PFSK-1 (cell line): ENCODE measurements around the gene KIAA0232.

Experiments used
- FOXP2 ChIP-seq: optimal IDR thresholded peaks from 2 replicates; pipeline ENCODE3; 2011; ENCODE audit warnings: borderline replicate concordance, control low read depth, inconsistent platforms; ENCODE audit not compliant: insufficient read depth; ENCODE audit errors: extremely low read length, extremely low read depth
- POLR2AphosphoS5 ChIP-seq: IDR thresholded peaks from 2 replicates; pipeline ENCODE4 v1.6.1; 2012; ENCODE audit warnings: low read depth, mild to moderate bottlenecking, control low read depth, low read length, moderate library complexity
- SIN3A ChIP-seq: IDR thresholded peaks from 2 replicates; pipeline ENCODE4 v1.6.1; 2012; ENCODE audit warnings: mild to moderate bottlenecking, low read length, moderate library complexity, borderline replicate concordance; ENCODE audit not compliant: insufficient read depth
- TAF1 ChIP-seq: IDR thresholded peaks from 2 replicates; pipeline ENCODE4 v1.6.1; 2012; ENCODE audit warnings: low read length, control low read depth, borderline replicate concordance; ENCODE audit not compliant: insufficient read depth
- TF ChIP-seq, protein P1 (sequence below), 2 experiments: IDR thresholded peaks; 2 replicates each; pipeline versions ENCODE4 v1.6.1 to v1.8.0; 2011 to 2012; ENCODE audit warnings: low read depth in 2 of 2, low read length in 2 of 2, control low read depth in 1 of 2, inconsistent platforms in 1 of 2, mild to moderate bottlenecking in 1 of 2, moderate library complexity in 1 of 2; ENCODE audit not compliant: insufficient read depth in 1 of 2

Gene KIAA0232

DNA sequence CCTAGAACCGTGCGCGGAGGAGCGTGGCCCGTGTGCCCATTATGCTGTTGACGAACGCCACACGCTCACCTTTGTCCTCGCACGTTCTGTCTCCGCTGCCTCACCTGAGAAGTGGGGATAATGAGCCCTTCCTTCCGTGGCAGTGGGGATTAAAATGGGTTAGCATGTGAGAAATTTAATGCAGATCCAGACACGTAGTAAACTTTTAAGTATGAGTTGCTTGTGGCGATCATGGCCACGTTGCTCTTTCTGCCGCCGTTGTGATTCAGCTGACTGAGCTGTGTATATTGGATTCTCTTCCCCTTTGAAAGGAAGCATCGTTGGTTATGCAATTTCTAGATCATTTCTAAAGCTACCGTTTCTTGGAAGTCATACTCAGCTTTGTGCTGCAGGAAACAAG lies 143.6 kb downstream of the KIAA0232 start:
- TF ChIP-seq POLR2AphosphoS5: no peak
- TF ChIP-seq, protein P1, sequence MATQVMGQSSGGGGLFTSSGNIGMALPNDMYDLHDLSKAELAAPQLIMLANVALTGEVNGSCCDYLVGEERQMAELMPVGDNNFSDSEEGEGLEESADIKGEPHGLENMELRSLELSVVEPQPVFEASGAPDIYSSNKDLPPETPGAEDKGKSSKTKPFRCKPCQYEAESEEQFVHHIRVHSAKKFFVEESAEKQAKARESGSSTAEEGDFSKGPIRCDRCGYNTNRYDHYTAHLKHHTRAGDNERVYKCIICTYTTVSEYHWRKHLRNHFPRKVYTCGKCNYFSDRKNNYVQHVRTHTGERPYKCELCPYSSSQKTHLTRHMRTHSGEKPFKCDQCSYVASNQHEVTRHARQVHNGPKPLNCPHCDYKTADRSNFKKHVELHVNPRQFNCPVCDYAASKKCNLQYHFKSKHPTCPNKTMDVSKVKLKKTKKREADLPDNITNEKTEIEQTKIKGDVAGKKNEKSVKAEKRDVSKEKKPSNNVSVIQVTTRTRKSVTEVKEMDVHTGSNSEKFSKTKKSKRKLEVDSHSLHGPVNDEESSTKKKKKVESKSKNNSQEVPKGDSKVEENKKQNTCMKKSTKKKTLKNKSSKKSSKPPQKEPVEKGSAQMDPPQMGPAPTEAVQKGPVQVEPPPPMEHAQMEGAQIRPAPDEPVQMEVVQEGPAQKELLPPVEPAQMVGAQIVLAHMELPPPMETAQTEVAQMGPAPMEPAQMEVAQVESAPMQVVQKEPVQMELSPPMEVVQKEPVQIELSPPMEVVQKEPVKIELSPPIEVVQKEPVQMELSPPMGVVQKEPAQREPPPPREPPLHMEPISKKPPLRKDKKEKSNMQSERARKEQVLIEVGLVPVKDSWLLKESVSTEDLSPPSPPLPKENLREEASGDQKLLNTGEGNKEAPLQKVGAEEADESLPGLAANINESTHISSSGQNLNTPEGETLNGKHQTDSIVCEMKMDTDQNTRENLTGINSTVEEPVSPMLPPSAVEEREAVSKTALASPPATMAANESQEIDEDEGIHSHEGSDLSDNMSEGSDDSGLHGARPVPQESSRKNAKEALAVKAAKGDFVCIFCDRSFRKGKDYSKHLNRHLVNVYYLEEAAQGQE (IDR thresholded peaks at IDR 0.05; ENCODE audit: insufficient read depth in 1 of 2, low read depth in 2 of 2, low read length in 2 of 2): no peak
- no peak for TF ChIP-seq TAF1
- TF ChIP-seq SIN3A: no peak
- no peak for TF ChIP-seq FOXP2

DNA sequence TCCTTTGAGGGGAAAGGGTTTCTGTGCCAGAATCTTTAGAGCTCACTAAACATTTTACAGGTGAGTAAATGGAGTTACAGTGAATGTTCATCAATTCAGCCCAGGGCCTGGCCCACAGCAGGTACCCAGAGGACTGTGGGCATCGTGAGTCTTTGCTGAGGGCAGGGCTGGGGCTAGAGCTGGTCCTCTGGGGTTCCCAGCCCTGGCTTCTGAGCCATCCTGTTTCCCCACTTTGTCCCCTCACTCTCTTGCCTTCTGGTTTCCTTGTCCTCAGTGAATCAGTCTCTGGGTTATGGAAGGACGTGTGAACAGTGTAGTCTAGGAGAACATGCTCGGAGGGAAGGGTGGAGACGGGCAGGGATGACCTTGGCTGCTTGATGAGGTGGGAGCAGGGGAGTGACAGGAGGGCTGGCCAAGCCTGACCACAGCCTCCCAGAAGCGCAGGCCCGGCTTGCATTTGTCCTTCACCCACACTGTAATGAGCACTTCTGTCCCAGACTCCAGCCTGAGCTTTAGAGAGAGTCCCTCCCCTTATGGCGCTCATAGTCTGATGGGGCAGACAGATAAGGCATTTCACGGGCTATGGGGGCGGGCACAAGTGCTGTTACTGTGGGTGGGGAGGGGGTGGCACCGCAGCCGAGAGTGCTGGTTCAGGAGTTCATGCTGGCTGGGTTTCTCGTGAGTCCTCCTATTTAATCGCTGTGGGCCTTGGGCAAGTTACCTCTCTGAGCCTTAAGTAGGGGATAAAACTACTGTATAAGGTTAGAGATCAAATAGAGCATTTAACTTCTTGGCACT lies 144.4 kb downstream of the KIAA0232 start:
- TF ChIP-seq SIN3A: no peak
- TF ChIP-seq FOXP2: no peak
- TF ChIP-seq TAF1: no peak
- TF ChIP-seq, protein P1 (IDR thresholded peaks at IDR 0.05; ENCODE audit: insufficient read depth in 1 of 2, low read depth in 2 of 2, low read length in 2 of 2): no peak
- no peak for TF ChIP-seq POLR2AphosphoS5

DNA sequence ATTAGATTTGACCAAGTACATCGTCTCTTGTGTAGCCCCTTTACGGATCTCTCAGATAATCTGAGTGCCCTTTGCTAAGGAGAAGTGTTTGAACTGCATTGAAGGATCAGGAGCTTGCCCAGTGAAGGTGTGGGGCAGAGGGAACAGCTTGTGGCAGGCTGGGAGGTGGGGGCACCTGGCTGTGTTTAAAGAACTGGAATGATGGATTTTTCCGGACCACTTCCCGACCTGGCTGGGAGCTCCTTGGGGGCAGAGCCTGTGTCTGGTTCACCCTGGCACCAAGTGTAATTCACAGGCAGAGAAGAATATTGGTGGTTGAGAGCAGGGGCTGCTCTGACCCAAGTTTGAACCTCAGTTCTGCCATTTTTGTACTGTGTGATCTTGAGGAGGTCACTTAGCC lies 145.6 kb downstream of the KIAA0232 start:
- TF ChIP-seq, protein P1 (IDR thresholded peaks at IDR 0.05; ENCODE audit: insufficient read depth in 1 of 2, low read depth in 2 of 2, low read length in 2 of 2): no peak
- TF ChIP-seq TAF1 (no peak), POLR2AphosphoS5 (no peak), FOXP2 (no peak), SIN3A (no peak)

DNA sequence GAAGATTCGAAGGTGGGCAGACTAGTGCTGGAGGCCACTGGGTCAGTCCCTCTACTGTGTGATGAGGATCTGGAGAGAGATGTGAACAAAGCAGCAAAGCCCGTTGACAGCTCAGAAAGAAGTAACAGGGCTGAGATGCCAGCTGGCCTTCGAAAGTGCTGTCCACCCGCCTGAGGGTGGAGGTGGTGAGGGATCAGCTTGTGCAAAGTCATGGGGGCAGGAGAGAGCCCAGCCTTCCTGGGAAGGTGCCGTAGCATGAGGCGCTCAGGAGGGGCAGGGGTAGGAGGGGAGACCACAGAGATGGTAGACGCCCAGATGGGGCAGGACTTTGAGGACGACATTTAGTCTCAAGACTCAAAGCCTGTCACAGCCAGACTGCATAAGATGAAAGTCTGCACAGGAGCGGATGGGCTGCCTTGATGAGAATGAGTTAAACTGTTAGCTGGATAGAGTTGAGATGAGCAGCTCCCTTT lies 146.8 kb downstream of the KIAA0232 start:
- TF ChIP-seq FOXP2: no peak
- TF ChIP-seq POLR2AphosphoS5: no peak
- no peak for TF ChIP-seq TAF1
- no peak for TF ChIP-seq SIN3A
- TF ChIP-seq, protein P1 (IDR thresholded peaks at IDR 0.05; ENCODE audit: insufficient read depth in 1 of 2, low read depth in 2 of 2, low read length in 2 of 2): no peak
